ENCODE data around the gene PDK2.

- no peak for TF ChIP-seq CTCF (IDR thresholded peaks at IDR 0.05; ENCODE audit: low read depth, low read length, poor library complexity, severe bottlenecking)
- no peak for TF ChIP-seq EZH2phosphoT487 (IDR thresholded peaks at IDR 0.05; ENCODE audit: borderline replicate concordance, low read length)
Observed at GRCh38 chr17:50062293-50063243, 32.6 kb upstream of the PDK2 start.
